Nephron progenitor cell (in vitro differentiated cells): ENCODE measurements around the gene RERE.

Source experiments
- DNase-seq: peaks from one replicate; pipeline ENCODE4 v3.0.0; 2021
- H3K27ac Mint-ChIP-seq: 2 replicates; pipeline ENCODE4 v1.8.0; 2021; ENCODE audit warnings: mild to moderate bottlenecking, moderate library complexity, mixed read lengths
- H3K27me3 Mint-ChIP-seq: 2 replicates; pipeline ENCODE4 v1.8.0; 2021; ENCODE audit warnings: mild to moderate bottlenecking, low read depth, mixed read lengths; ENCODE audit not compliant: poor library complexity
- H3K36me3 Mint-ChIP-seq: 2 replicates; pipeline ENCODE4 v1.8.0; 2021; ENCODE audit warnings: low read depth, mixed read lengths
- H3K4me1 Mint-ChIP-seq: 2 replicates; pipeline ENCODE4 v1.8.0; 2021; ENCODE audit warnings: mixed read lengths
- H3K4me3 Mint-ChIP-seq: 2 replicates; pipeline ENCODE4 v1.8.0; 2021; ENCODE audit warnings: mild to moderate bottlenecking, moderate library complexity, mixed read lengths
- H3K9me3 Mint-ChIP-seq: 2 replicates; pipeline ENCODE4 v1.8.0; 2021; ENCODE audit warnings: mild to moderate bottlenecking, moderate library complexity, mixed read lengths
- TF ChIP-seq, protein P1 (sequence below): fragments of 200-600 bp; sonication (generic); IDR thresholded peaks from 2 replicates; pipeline ENCODE4 v1.5.0; 2021; ENCODE audit warnings: antibody characterized with exemption

RERE gene

DNA sequence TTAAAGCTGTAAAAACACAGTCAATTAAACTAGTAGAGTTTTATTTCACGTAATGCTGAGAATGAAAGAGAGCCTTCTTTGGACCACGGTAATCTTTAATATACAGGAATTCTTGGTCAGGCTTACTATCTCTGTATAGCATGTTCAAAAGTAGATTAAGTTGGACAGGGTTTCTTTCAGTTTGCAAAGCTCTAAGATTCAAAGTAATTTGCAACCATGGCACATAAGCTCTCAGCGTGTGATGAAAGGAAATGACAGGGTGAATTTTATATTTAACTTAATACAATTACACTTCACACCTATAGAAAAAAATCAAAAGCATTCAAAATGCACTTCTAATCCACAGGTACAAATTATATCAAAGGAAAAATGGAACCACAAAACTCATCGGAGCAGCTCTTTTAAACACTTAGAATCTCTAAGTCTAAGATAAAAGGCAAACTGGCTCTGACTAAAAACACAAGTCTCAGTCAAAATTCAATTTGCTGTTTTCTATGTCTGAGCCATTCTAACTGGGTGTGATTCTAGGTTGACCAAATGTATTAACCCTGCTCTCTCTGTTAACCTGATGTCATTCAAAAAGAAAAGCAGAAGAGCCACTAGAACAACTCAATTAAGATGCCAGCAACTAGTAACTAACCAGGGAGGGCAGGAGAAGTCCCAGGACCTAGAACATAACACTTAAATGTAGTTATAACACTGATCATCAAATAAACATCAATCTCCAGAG lies 147.7 kb downstream of the RERE start:
- no peak for DNase-seq
- TF ChIP-seq, protein P1, sequence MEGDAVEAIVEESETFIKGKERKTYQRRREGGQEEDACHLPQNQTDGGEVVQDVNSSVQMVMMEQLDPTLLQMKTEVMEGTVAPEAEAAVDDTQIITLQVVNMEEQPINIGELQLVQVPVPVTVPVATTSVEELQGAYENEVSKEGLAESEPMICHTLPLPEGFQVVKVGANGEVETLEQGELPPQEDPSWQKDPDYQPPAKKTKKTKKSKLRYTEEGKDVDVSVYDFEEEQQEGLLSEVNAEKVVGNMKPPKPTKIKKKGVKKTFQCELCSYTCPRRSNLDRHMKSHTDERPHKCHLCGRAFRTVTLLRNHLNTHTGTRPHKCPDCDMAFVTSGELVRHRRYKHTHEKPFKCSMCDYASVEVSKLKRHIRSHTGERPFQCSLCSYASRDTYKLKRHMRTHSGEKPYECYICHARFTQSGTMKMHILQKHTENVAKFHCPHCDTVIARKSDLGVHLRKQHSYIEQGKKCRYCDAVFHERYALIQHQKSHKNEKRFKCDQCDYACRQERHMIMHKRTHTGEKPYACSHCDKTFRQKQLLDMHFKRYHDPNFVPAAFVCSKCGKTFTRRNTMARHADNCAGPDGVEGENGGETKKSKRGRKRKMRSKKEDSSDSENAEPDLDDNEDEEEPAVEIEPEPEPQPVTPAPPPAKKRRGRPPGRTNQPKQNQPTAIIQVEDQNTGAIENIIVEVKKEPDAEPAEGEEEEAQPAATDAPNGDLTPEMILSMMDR, result no peak
- Mint-ChIP-seq H3K4me3 (no peak overlapping the region), H3K9me3 (no peaks in the 10 kb centered on the region), H3K36me3 (no peaks in the 10 kb centered on the region), H3K4me1 (peaks cover 53% of the 10 kb centered on the region), H3K27me3 (no peaks in the 10 kb centered on the region), H3K27ac (peak overlapping the region; percentile 27)

- H3K4me1 Mint-ChIP-seq, result peaks cover 46% of the 10 kb centered on the region
- no peaks in the 10 kb centered on the region for H3K9me3 Mint-ChIP-seq
- DNase-seq, result no peak
- H3K4me3 Mint-ChIP-seq, result no peak overlapping the region
- H3K36me3 Mint-ChIP-seq, result no peaks in the 10 kb centered on the region
- TF ChIP-seq, protein P1, result no peak
- peak overlapping the region; percentile 71 for H3K27ac Mint-ChIP-seq
- H3K27me3 Mint-ChIP-seq, result no peaks in the 10 kb centered on the region
Observed at GRCh38 chr1:8667869-8668594, 149.4 kb downstream of the RERE start.

DNA sequence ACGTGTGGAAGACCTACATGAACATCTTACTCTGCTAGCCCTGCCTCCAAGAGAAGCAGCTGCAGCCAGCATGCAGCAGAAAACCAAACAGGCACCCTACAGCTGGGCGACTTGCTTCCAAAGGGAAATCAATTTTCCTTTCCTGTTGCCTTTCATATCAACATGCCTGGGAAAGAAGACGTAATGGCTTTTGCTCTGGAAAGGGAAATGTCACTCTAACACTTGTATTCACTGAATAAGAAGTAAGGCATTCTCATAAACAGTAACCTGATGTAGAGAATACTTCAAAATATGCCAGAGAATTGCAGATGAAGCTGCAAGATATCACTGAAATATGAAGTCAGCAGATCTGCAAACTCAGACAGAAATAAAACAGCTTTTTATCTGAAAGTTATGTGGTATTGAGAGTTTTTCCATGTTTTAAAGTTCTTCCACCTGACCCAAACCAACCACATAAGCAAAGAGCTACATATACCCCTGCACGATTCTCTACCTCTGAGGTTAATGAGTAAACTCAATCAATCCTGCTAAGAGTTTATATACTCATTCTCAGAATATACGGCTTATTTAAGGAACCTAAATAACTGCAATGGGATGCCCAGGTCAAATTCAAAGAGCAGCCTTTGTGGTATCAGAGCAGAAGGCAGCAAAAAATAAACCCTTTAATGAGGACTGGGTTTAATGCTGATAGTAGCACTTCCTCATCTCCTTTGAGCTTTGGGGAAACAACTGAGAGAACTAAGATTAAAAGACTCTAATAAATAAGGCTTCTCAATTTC lies 150.9 kb downstream of the RERE start:
- Mint-ChIP-seq H3K9me3 (no peaks in the 10 kb centered on the region), H3K4me3 (no peak overlapping the region), H3K27ac (no peak overlapping the region), H3K4me1 (peaks cover 40% of the 10 kb centered on the region), H3K36me3 (no peaks in the 10 kb centered on the region), H3K27me3 (no peaks in the 10 kb centered on the region)
- TF ChIP-seq, protein P1, result no peak
- DNase-seq, result no peak

- TF ChIP-seq, protein P1, result no peak
- no peak for DNase-seq
Observed at GRCh38 chr1:8665833-8666232, 151.6 kb downstream of the RERE start.

DNA sequence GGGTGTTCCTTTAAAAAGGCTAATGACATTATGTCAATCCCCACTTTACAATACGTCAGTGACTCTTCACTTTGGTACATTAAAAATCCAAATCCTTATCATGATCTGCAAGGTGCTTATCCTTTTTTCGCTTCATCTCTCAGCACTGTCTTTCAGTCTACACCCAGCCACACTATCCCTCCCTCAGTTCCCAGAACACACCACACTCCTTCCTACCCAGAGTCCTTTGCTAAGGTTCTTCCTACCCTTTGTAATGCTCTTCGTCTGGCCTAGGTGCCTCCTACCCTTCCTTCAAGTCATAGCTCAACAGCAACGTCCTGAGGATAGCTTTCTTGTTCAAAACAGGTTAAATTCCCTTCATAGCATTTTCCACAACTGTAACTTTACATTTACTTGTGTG lies 152.6 kb downstream of the RERE start:
- Mint-ChIP-seq H3K9me3 (no peaks in the 10 kb centered on the region), H3K27ac (no peak overlapping the region), H3K36me3 (no peaks in the 10 kb centered on the region), H3K4me1 (peaks cover 23% of the 10 kb centered on the region), H3K27me3 (no peaks in the 10 kb centered on the region), H3K4me3 (no peak overlapping the region)
- TF ChIP-seq, protein P1, result no peak
- DNase-seq, result no peak

More at GRCh38 chr1:8665833-8666232, 151.6 kb downstream of the RERE start:
- Mint-ChIP-seq H3K9me3 (no peaks in the 10 kb centered on the region), H3K27me3 (no peaks in the 10 kb centered on the region), H3K36me3 (no peaks in the 10 kb centered on the region), H3K27ac (no peak overlapping the region), H3K4me1 (peaks cover 32% of the 10 kb centered on the region), H3K4me3 (no peak overlapping the region)
